T-helper 2 cell (primary cell): ENCODE results near the gene NPAS3.

Experiments used
- DNase-seq, 5 experiments: peaks; one replicate each; pipeline versions ENCODE4 v3.0.0 to v3.0.0-alpha.2; 2012 to 2022

Gene NPAS3

DNA sequence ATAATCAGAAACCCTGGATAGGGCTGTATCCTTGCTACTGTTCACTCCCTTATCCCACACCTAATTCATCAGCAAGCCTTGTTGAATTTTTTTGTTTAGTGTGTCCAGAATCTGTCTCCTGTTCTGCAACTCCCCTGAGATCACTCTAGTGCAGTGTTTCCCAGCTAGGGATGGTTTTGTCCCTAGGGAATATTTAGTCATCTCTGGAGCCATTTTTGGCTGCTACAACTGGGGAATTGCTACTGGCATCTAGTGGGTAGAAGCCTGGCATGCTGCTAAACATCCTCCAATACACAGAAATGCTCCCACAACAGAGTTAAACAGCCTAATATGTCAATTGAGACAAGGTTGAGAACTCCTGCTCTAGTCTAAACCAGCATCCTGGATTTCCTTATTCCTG lies 248.0 kb downstream of the NPAS3 start:
- no peak for DNase-seq

DNA sequence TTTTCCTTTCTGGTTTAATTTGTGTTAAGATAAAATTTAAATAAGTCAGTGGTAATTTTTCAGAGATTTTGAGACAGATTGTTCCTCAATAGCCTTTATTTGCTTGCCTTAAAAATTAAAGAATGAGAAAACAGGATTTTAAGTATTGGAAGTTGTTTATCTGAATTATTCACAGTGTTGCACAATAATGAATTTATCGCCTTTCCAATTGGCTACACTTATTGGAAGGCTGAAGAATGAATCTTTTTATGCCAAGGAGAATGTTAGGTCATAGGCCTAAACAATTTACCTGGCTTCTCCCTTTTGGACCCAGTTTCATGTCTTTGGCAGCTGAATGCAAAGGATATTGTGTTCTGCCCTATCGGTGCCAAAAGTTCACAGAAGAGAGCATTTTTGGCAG lies 250.2 kb downstream of the NPAS3 start:
- no peak for DNase-seq

DNA sequence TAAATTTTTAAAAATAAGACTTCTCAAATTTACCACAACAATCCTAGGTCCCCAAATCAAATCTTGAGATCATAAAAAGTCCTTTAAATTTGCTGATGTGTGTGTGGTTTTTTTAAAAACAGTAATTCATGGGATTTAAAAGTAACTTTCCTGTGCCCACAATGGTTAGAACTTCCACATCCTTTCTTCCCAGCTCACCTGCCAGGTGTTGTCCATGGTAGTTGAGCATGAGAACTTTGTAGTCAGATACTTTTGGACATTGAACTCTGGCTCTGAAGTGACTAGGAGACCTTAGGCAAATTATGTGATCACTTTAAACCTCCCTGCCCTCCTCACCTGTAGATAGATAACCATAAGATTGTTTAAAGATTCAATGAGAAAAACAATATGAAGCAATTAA lies 253.2 kb downstream of the NPAS3 start:
- no peak for DNase-seq

DNA sequence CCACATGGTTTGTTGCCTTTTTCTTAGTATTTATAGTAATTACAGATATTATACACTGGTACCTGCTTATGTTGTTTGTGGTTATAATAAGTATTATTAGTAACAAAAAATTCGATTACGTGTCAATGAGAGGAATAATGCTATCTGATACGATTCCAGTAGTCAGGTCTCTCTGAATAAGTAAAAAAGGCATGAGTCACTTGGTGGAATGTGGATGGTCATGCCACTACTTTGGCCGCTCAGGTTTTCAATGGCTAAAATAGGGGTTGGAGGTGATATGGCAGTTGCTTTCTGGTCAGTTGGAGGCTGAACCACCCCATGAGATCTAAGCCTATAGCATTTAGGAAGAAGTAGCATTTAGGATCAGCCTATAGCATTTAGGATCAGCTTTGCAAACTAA lies 255.9 kb downstream of the NPAS3 start:
- DNase-seq: no peak

DNA sequence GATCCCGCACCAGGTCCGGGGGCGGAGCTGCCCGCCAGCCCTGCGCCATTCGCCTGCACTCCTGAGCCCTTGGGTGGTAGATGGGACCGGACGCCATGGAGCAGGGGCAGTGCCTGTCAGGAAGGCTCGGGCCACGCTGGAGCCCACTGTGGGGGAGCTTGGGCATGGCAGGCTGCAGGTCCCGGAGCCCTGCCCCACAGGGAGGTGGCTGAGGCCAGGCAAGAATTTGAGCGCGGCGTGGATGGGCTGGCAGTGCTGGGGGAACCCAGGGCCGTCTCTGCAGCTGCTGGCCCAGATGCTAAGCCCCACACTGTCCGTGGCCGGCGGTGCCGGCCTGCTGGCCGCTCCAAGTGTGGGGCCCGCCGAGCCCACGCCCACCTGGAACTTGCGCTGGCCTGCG lies 260.0 kb downstream of the NPAS3 start:
- DNase-seq: no peak

DNA sequence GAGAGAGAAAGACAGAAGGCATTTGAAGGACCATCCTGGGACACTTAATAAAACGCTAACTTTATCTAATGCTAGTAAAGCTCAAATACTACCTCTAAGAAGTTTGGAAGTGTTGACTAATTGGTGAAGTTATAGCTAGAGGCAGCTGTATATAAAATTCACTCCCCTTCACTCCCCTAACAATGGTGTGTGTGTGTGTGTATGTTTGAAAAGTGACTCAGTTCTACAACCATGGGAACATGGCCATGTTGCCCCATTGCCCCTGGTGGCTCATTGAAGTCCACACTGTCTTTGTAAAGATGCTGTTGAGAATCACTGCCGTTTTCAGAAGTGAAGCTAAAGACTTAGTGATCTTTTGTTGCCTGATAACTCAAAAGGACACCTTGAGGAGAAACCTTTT lies 262.4 kb downstream of the NPAS3 start:
- no peak for DNase-seq

DNA sequence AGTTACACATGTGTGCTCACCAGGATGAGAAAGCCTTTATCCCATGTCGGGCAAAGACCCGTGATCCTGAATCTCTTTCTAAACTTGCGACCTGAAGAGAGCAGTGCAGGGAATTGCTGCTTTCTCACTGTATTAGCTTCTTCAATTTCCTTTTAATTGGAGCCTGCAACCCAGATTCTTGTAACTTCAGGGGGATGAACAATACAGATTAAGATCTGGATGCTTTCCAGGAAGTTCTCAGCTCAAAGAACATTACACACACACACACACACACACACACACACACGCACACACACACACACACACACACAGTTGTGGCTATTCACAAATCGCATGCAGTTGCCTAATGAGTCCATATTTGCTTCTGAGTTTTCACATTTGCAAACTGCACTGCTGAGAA lies 268.3 kb downstream of the NPAS3 start:
- no peak for DNase-seq

DNA sequence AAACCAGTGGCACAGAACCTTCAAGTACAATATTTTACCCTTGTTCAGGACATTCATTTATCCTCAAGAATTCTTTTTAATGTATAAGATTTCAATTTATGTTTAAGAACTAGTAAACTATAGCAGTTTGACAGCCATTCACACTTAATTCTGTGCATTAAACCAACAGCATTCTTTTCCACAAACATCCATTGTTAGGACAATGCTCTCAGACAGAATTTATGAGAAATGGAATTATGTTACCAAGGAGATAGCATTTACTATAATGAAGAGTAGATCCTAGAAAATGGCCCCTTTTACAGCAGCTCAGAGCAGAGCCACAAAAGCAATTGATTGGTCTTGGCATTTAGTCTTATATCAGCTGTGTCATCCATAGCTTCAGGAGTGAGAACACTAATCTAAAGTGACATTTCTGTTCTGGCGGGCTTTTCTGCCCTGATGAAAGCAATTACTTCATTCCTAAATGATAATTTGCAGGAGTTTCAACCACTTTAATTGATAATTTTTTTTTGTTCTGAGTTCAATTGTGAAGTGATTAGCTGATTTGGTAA lies 268.9 kb downstream of the NPAS3 start:
- DNase-seq: no peak

DNA sequence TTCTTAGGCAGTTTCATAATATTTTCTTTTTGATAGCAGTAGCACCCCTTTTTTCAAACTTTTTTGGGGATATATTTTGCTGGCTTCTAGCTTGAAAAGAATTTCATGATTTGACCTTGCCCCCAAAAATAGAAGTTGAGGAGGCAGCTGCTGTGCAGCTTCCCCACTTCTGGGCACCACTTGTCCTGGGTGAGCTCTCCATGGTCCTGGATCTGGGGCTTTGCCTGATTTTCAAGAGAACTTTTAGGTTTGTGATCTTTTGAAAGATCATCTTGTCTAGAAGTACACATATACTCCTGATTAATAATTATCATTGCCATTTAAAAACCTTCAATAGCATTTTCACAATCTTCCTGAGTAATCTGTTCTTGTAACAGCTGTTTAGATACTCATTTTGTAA lies 271.6 kb downstream of the NPAS3 start:
- DNase-seq: no peak

DNA sequence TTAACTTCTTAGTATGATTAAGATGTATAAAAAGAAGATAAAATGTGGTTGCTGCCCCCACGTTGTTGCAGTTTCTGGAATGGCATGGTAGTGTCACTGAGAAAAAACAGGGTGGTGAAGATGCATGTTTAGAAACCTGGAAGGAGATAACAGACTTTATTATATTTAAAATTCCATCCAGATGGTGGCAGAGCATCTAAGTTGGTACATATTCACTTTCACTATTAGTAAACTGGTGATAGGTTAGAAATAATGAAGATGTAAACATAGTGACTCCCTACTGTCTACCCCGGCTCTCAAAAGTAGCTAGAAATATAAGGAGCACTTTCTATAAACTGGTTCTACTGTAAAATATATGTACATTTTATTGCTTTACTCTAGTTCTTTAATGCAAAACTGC lies 279.3 kb downstream of the NPAS3 start:
- DNase-seq: no peak

DNA sequence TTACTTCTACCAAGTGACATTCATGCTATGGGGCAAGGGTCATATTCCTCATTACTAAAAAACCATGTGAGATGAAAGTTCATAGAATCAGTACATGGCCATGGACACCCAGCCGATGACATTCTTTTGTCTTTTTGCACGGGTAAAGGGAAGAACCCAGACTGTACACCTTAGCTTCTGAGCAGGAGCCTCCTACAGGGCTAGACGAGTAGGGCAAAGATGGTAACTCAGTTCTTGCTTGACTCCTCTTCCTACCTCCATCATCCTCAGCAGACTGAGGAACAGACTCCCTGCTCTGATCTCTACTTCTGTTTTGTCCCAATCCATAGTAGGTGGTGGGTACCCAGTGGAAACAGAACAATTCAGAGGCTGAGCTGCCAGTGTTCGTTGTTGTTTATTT lies 281.3 kb downstream of the NPAS3 start:
- DNase-seq: no peak

DNA sequence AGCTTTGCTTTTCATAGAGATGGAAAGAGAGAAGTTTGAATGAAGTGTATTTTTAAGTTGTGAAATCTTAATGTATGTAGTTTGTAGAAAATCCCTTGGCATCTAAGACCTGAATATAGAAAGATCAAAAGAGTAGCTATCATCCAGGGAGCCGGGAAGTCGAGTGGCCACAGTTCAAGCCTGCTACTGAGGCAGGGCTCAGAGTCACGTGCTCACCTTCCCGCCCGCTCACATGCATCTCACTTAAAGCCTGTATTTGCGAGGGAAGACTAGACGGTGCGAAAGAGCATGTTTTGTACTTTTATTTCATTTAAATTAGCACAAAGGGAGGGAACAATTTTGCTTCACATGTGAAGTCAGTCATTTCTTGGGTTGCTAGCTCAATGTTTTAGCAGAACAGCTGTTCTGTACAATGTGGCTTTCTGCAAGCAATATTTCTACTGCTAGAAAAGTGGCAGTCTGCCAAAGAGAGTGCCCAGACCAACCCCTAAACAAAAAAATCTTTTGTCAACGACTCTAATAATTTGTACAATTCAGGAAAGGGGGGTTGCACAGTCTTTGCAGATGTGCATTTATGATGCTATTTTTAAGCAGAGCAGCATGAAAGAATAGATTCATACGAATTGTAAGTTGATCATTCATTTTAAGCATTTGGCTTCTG lies 290.7 kb downstream of the NPAS3 start:
- no peak for DNase-seq

DNA sequence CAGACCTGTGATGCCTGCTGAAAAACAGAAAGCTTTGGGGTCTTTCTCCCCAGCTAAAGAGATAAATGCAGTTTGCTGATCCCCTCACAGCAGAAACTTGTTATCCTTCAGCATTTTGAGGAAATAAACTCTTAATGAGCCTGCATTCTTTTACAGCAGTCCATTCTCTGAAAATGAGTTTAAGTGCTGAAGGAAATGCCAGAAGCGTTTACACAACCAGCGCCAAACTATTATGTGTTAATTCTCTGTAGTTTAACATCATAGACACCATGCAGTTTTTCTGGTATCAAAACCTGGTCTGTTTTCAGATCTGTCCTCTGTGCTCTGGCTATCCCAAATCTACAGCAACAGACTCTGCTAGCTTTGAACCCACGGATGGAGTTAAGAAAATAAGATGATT lies 291.3 kb downstream of the NPAS3 start:
- DNase-seq: no peak

DNA sequence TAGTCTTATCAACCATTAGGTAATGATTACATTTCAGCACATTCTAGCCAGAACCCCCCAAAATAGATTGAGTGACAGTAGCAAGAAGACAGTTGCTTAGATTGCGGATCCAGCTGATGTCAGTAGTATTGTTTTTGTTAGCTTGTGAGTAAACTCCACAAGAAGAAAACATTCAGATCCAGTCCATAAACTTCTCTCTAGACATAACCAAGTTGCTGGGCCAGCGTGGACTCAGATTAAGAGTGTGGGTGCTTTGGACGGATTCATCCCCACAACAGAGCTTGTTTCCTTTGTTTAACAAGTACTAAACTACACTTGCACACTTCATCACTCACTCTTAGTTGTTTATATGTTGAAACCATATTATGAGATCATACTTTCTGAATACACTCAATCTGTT lies 293.4 kb downstream of the NPAS3 start:
- DNase-seq: no peak

DNA sequence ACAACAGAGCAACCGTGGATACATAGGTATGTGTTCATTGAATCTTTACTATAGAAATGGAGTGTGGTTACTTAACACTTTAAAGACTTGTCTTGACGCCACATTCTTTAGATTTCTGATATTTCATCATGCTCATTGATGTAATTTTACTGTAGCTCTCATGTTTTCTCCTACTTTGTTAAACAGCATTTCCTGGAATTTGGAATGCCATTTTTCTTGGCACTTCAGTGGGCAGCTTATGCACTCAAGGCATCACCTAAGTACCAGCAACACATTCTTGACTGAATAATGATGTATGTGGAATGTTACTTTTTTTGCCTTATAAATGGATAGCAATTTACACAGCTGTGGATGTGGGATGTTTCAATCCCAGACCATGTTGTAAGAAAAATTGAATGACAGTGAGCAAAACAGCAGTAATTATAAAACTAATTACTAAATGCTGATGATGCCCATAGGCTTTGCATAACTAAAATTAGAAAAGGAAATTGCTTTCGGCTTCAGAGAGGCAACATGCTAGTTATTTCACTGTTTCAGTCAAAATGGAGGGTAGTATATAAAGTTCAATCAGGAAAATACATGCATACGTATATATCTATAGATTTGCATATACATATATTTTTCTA lies 298.5 kb downstream of the NPAS3 start:
- no peak for DNase-seq

DNA sequence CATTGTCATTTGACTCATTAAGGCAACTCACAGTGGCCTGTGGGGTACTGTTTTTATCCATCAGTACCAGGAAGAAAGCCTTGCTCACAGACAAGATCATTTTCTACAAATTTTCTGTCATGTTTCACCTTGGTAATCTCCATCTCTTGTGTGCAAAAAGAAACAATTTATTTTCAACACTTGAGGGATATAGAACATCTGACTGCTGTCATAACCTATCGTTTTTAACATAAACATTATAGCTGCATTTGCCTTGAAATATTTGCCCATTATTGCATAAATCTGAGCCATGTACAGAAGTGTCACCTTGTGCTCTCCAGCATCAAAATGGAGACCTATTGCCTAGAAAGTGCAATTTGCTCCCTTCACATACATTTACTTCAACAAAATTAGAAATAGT lies 300.8 kb downstream of the NPAS3 start:
- no peak for DNase-seq

DNA sequence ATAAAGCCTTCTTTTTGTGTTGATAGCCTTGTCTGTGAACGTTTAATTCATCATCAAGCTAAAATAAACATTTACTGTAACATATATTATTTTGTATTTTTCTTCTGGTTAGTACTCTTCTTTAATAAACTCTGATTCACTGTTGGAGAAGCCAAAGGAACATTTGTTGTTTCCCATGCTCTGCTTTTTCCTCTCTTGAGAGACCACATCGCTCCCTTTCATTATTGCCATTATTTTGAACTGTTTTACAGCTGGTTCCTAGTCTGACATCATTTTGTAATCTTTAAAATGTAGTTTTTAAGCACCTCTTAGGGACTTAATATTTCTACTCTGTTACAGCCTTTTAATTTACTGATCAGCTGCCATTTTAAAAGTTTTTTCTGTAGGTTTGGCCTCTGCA lies 301.8 kb downstream of the NPAS3 start:
- DNase-seq: no peak

DNA sequence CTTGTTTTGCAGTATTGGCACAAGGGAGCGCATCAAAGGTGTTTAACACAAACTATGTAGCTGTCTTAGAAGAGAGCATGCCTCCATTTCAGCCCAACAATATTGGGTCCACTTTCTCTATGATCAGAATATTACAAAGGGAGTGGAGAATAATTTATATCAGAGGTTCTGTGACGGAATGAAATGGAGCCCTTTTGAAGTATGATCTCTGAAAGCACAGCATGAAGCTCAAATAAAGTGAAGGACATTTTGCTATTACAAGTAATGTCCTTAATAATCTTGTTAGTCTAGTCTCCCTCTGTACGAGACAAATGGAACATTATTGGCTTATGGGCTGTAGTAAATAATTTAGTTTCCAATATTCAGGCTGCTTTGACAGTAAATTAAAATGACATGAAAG lies 302.7 kb downstream of the NPAS3 start:
- no peak for DNase-seq

DNA sequence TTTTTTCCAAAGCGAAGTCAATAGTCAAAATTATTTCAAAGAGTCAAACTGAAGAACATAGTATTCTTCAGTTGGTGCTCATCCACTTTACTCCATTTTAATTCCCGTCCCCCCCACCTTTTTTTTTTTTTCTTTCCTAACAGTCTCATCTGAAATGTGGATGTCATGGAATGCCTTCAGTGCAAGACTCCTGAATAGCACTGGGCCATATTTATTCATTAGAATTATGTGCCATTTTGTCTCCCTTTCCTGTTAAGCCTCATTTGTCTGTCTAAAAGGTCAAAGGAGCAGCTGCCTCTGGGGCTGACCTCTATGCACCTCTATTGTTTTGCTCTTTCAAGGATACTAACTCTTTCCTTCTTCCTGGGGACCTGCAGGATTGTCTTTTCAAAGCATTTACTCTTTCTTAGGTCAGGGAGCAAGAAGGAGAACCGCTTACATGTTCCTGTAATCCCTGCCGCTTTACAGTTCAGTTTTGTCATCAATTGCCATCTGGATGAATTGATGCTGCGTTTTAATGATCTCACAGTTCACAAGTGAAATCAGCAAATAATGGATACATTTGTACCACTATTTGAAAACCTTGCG lies 310.6 kb downstream of the NPAS3 start:
- DNase-seq: no peak

DNA sequence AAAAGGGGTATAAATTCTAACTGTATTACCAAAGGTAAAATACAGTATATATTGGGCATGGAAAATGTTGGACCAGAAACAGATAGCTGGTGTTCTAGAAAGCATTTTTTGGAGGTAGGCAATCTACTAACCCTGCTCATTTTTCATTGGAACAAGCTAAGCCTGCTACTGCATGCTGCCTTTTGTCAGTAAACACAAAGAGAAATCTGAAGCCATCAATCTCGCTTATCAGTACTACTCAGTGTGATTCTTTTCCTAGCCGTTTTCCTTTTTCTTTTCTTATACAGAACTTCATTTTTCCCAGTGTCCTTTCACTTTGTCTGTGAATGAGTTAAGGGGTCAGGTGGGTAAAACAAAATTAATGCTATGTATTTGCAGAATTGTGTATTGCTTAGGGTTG lies 312.3 kb downstream of the NPAS3 start:
- DNase-seq: no peak

DNA sequence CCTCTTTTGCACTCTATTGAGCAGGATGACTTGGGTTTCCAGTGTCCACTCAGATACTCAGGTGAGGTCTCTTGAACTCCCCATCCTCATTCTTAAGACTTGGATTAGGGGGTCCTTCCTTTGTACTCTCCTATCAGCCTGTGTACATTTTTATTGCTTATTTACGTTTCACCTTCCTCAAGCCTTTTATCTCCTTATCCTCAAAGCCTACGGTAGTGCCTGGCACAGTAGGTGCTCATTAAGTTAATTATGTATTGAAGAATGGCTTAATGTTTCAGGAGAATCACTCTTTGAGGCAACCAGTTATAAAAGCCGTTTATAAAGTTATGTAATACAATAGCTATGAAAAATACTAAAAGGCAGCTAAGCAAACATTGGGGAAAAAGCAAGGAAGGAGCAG lies 315.7 kb downstream of the NPAS3 start:
- DNase-seq: no peak

DNA sequence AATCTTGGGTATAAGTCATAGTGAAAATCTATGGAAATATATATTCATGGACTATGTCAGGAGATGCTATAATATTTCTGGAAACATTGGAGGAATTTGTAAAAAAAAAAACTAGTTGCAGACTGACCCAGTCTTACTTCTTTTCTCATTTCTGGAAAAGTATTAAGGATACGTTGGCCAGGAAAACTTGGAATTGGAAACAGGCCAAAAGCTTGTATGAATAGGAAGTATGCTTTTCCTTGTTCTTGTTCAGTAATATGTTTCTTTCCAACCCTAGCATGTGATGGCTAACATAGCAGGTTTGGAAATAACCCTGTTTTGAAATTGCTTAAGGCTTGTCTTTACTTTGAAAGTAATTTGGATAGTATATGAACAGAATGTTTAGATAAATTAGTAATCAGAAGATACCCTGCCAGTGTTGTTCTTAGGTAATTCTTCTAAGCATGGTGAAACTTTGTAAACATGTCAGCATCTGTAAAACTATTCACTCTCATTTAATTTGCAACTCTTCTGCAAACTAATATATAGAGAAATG lies 316.2 kb downstream of the NPAS3 start:
- no peak for DNase-seq

DNA sequence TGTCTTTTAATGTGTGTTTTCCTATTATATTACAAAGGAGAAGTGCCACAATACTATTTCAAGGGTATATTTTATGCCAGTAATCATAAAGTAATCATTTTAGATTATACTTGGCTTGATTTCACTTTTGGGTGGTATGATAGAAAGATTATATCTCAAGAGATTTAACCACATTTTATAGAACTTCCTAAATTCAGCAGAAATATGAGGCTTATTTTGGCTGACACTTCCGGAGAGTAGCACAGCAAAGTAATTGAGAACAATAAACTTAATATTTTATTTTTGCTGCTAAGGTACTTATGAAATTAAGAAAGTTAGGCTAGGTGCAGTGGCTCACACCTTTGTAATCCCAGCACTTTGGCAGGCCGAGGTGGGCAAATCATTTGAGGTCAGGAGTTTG lies 319.1 kb downstream of the NPAS3 start:
- no peak for DNase-seq

DNA sequence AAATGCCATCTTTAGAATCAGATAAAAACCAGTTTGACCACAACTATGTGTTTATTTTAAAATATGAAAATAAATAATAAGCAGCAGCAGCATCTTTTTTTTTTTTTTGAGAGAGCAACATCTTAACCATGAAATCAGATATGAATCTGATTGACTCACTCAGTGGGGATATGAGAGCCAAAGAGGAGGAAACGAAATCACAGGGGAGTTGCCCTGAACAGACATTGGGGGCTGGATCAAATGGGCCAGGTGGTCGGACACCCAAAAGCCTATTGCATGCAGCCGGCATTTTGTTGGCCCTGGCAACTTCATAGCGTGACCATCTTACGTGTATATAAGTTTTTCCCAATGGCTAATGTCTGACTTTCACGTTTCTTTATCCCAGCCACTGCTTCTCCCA lies 321.1 kb downstream of the NPAS3 start:
- no peak for DNase-seq
